Hepatocyte (in vitro differentiated cells): Measurements from ENCODE around the gene FGD4. TPM values are rescaled to one million over a fixed set of nuclear protein-coding genes. Genes with fewer than 3 reads are reported as not detected.
A peak's percentile ranks its signal among the peaks of the same experiment; 100 is the strongest.

Source experiments
- DNase-seq: peaks from one replicate; pipeline ENCODE4 v3.0.0-alpha.2; 2016; ENCODE audit warnings: low spot score
- H2AFZ ChIP-seq: fragments of 200-600 bp; sonication (generic); 2 replicates; pipeline ENCODE4 v1.6.0; 2016; ENCODE audit warnings: antibody characterized with exemption, mild to moderate bottlenecking
- H3K27ac ChIP-seq: fragments of 200-600 bp; sonication (generic); 2 replicates; pipeline ENCODE4 v1.5.1; 2016; ENCODE audit warnings: mild to moderate bottlenecking
- H3K27me3 ChIP-seq: fragments of 200-600 bp; sonication (generic); 2 replicates; pipeline ENCODE4 v1.6.1; 2016
- H3K36me3 ChIP-seq: fragments of 200-600 bp; sonication (generic); replicated peaks from 2 replicates; pipeline ENCODE4 v1.5.1; 2016; ENCODE audit warnings: low read depth; ENCODE audit not compliant: insufficient read depth
- H3K4me1 ChIP-seq: fragments of 200-600 bp; sonication (generic); 2 replicates; pipeline ENCODE4 v1.5.1; 2016; ENCODE audit warnings: mild to moderate bottlenecking, moderate library complexity; ENCODE audit not compliant: insufficient read depth
- H3K4me2 ChIP-seq: fragments of 200-600 bp; sonication (generic); 2 replicates; pipeline ENCODE4 v1.6.0; 2016
- H3K4me3 ChIP-seq: fragments of 200-600 bp; sonication (generic); 2 replicates; pipeline ENCODE4 v1.5.1; 2016; ENCODE audit warnings: mild to moderate bottlenecking
- H3K79me2 ChIP-seq: fragments of 200-600 bp; sonication (generic); 2 replicates; pipeline ENCODE4 v1.6.0; 2017; ENCODE audit warnings: mild to moderate bottlenecking
- H3K9me2 ChIP-seq: fragments of 200-600 bp; sonication (generic); replicated peaks from 2 replicates; pipeline ENCODE4 v1.6.0; 2017; ENCODE audit warnings: mild to moderate bottlenecking; ENCODE audit not compliant: insufficient read depth
- H3K9me3 ChIP-seq: fragments of 200-600 bp; sonication (generic); 2 replicates; pipeline ENCODE4 v1.5.1; 2016; ENCODE audit warnings: low read depth, mild to moderate bottlenecking
- H4K20me1 ChIP-seq: fragments of 200-600 bp; sonication (generic); 2 replicates; pipeline ENCODE4 v1.6.0; 2016; ENCODE audit warnings: mild to moderate bottlenecking; ENCODE audit not compliant: insufficient read depth, poor library complexity, severe bottlenecking
- EZH2 ChIP-seq: fragments of 200-600 bp; sonication (generic); IDR thresholded peaks from 2 replicates; pipeline ENCODE4 v1.6.1; 2016; ENCODE audit warnings: antibody characterized with exemption, mild to moderate bottlenecking, borderline replicate concordance
- EZH2phosphoT487 ChIP-seq: fragments of 200-600 bp; sonication (generic); IDR thresholded peaks from one replicate; pipeline ENCODE4 v1.6.1; 2018; ENCODE audit warnings: antibody characterized with exemption, mild to moderate bottlenecking, low read depth, moderate library complexity; ENCODE audit not compliant: unreplicated experiment, severe bottlenecking
- WGBS: methylation state at CpG from one replicate; pipeline ENCODE4 v1.1.6; 2016; ENCODE audit warnings: low lambda C conversion rate; ENCODE audit errors: missing lambda C conversion rate; 5-methylcytosine and 5-hydroxymethylcytosine counted together
- polyA plus RNA-seq: library from polyadenylated mRNA; unstranded; fragments of >200 nt; fragmentation: Nextera tagmentation; extraction: Ambion mirVana; gene quantifications from 2 replicates; pipeline ENCODE4 v1.2.1, GENCODE V29; 2016
- total RNA-seq: library from RNA; depleted of rRNA; stranded (reverse); fragments of >200 nt; gene quantifications from 2 replicates; pipeline ENCODE4 v1.2.3, GENCODE V29; 2014
- TF ChIP-seq, protein P1 (sequence below): fragments of 200-600 bp; sonication (generic); IDR thresholded peaks from 2 replicates; pipeline ENCODE4 v1.5.1; 2016; ENCODE audit warnings: antibody characterized with exemption, mild to moderate bottlenecking; ENCODE audit not compliant: poor library complexity

FGD4 gene
- total and polyA plus RNA-seq, 2 experiments from 2014 or later: 15.2 to 41.5 TPM

DNA sequence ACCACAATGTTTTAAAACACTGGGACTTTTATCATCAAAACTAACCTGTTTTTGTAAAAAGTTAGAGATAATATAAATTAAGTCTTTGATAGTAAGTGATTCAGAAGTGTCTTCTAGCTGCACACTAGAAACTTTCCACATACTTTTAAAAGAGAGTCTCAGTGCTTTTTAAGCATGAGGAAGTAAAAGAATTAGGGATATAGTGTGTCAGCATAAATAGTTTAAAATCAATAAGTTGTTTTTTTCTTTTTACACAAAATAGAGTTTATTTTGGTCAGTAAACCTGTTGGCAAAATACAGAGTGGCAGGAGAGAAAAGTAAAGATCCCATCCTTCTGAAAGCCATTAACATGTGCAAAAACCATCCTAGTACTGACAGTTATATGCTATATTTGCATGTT, 281.4 kb downstream of the FGD4 start:
- H2AFZ ChIP-seq: no peak overlapping the region
- peaks cover 57% of the 10 kb centered on the region for H3K79me2 ChIP-seq
- DNase-seq: no peak
- peaks cover 15% of the 10 kb centered on the region for H4K20me1 ChIP-seq
- H3K9me2 ChIP-seq: no peaks in the 10 kb centered on the region
- TF ChIP-seq EZH2 (no peak), EZH2phosphoT487 (no peak)
- TF ChIP-seq, protein P1, sequence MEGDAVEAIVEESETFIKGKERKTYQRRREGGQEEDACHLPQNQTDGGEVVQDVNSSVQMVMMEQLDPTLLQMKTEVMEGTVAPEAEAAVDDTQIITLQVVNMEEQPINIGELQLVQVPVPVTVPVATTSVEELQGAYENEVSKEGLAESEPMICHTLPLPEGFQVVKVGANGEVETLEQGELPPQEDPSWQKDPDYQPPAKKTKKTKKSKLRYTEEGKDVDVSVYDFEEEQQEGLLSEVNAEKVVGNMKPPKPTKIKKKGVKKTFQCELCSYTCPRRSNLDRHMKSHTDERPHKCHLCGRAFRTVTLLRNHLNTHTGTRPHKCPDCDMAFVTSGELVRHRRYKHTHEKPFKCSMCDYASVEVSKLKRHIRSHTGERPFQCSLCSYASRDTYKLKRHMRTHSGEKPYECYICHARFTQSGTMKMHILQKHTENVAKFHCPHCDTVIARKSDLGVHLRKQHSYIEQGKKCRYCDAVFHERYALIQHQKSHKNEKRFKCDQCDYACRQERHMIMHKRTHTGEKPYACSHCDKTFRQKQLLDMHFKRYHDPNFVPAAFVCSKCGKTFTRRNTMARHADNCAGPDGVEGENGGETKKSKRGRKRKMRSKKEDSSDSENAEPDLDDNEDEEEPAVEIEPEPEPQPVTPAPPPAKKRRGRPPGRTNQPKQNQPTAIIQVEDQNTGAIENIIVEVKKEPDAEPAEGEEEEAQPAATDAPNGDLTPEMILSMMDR: no peak
- H3K36me3 ChIP-seq: no peaks in the 10 kb centered on the region
- H3K4me3 ChIP-seq: peak overlapping the region; percentile 63
- peaks cover 14% of the 10 kb centered on the region for H3K4me1 ChIP-seq
- H3K4me2 ChIP-seq: peak overlapping the region; percentile 84
- no peaks in the 10 kb centered on the region for H3K9me3 ChIP-seq
- no peaks in the 10 kb centered on the region for H3K27me3 ChIP-seq
- H3K27ac ChIP-seq: peak overlapping the region; percentile 95

DNA sequence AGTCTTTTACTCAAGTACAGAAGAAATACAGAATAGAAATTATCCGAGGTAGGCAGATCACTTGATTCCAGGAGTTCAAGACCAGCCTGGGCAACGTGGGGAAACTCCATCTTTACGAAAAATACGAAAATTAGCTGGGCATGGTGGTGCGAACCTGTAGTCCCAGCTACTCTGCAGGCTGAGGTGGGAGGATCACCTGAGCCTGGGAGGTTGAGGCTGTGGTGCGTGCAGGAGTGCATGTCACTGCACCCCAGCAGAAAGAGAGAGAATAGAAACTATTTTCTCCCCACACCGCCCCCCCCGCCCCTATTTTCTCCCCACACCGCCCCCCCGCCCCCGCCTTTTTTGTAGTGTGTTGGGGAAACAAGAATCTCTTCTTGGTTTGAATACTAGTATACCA, 281.9 kb downstream of the FGD4 start:
- no peak overlapping the region for H3K4me3 ChIP-seq
- peak overlapping the region; percentile 84 for H3K4me2 ChIP-seq
- H4K20me1 ChIP-seq: peaks cover 15% of the 10 kb centered on the region
- H3K9me2 ChIP-seq: no peaks in the 10 kb centered on the region
- no peak for TF ChIP-seq EZH2phosphoT487
- no peak for TF ChIP-seq EZH2
- TF ChIP-seq, protein P1: no peak
- H3K4me1 ChIP-seq: peaks cover 14% of the 10 kb centered on the region
- H3K27ac ChIP-seq: peak overlapping the region; percentile 95
- H3K27me3 ChIP-seq: no peaks in the 10 kb centered on the region
- no peaks in the 10 kb centered on the region for H3K36me3 ChIP-seq
- H3K9me3 ChIP-seq: no peaks in the 10 kb centered on the region
- H3K79me2 ChIP-seq: peaks cover 62% of the 10 kb centered on the region
- DNase-seq: no peak
- 81% methylated on average over 11 of the region's 11 CpGs for WGBS
- no peak overlapping the region for H2AFZ ChIP-seq

DNA sequence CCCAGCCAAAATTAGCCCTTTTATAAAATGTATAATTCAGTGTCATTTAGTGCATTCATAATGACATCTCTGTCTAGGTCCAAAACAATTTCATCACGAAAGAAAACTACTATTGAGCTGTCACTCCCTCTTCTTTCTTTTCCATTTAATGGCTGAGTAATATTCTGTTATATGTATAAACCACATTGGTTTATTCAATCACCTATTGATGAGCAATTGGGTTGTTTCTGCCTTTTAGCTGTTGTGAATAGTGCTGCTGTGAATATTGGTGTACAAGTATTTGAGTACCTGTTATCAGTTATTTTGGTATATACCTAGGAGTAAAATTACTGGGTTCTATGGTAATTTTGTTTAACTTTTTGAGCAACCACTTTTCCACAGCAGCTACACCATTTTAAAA, 287.0 kb downstream of the FGD4 start:
- Histone ChIP-seq H3K4me3 (no peak overlapping the region), H3K4me2 (no peak overlapping the region), H3K4me1 (no peaks in the 10 kb centered on the region), H3K36me3 (no peaks in the 10 kb centered on the region), H3K79me2 (peaks cover 100% of the 10 kb centered on the region), H3K27ac (no peak overlapping the region), H2AFZ (no peak overlapping the region), H3K9me3 (no peaks in the 10 kb centered on the region), H3K27me3 (no peaks in the 10 kb centered on the region), H4K20me1 (peaks cover 4% of the 10 kb centered on the region), H3K9me2 (no peaks in the 10 kb centered on the region)
- 90% methylated on average over 1 of the region's 1 CpG for WGBS
- no peak for DNase-seq
- TF ChIP-seq EZH2phosphoT487 (no peak), EZH2 (no peak)
- TF ChIP-seq, protein P1: no peak

DNA sequence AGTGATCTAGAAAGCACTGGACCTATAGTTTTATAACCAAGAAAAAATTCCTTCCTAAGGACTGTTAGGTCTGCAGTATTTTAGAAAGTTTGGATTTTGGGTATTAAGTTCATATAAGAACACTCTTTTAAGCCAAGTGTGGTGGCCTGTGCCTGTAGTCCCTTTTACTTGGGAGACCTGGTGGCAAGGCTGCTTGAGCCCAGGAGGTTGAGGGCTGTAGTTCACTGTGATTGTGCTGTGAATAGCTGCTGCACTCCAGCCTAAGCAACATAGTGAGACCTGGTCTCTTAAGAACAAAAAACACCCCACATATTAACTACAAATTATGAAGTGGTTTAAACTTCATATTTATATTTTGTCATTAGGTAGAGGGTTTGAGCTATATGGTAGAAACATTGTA, 289.4 kb downstream of the FGD4 start:
- Histone ChIP-seq H3K27ac (no peak overlapping the region), H3K4me1 (no peaks in the 10 kb centered on the region), H3K36me3 (no peaks in the 10 kb centered on the region), H3K4me2 (no peak overlapping the region), H2AFZ (no peak overlapping the region), H3K4me3 (no peak overlapping the region), H3K79me2 (peaks cover 100% of the 10 kb centered on the region), H3K9me2 (no peaks in the 10 kb centered on the region), H4K20me1 (no peaks in the 10 kb centered on the region), H3K9me3 (no peaks in the 10 kb centered on the region), H3K27me3 (no peaks in the 10 kb centered on the region)
- TF ChIP-seq, protein P1: no peak
- TF ChIP-seq EZH2phosphoT487 (no peak), EZH2 (no peak)
- no peak for DNase-seq
